GM19025 (cell line): ENCODE results near the gene PDPK1.
"Not testable (repeated sequence)": the region's sequence is repeated elsewhere in the genome, so short reads cannot be mapped to it uniquely, and the experiment has no call there.

Source experiments
- ATAC-seq: cut with Tn5 transposase; IDR thresholded peaks from one replicate; pipeline ENCODE4 v1.9.1; 2021; ENCODE audit warnings: mild to moderate bottlenecking, low read depth, moderate library complexity; ENCODE audit not compliant: unreplicated experiment

The PDPK1 gene

DNA sequence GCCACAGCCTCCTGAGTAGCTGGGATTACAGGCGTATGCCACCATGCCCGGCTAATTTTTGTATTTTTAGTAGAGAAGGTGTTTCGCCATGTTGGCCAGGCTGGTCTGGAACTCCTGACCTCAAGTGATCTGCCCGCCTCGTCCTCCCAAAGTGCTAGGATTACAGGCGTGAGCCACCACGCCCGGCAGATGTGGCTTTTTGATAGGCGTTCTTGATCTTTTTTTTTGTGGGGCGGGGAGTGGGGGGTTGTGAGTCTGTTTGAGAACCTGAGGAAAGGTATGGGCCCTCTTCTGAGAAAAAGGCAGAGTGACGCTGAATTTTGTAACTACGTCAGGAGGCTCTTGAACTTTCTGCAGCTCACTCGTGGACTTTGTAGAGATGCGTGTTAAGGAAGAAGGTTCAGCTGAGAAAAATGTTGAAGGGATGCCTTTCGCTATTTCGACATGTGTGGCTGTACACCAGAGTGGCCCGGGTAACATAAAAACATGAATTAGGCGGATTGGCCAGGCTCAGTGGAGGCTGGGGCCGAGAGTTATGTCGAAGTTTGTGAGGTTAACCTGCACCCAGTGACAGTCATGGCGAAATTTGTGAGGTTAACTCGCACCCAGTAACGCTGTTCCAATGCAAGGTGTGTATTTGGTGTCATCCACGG lies 1.5 kb downstream of the PDPK1 start:
- ATAC-seq: not testable (repeated sequence)

DNA sequence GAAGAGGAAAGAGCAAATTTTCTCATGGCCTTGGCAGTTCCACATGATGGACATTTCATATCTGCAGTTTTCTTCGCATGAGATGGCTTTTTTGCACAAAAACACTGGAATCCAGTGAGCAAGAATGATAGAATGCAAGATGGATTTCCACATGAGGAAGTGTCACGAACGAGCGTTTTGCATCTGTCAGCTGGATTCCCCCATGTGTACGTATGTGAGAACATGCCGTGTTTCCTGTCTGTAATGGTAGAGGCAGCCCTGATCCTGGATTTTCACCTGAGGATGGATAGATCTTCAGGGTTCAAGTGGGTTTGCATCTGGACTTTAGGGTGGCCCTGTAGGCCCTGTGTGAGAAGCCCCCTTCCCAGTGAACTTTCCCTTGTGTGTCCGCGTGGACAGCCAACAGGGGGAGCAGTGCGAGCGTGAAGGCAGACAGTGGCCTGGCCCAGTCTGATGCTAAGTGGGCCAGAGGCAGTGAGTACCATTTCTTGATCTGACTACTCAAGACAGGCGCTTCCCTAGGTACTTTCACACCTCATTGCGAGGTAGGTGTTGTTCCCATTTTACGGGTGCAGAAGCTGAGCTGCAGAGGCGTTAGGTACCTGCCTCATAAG lies 2.1 kb downstream of the PDPK1 start:
- not testable (repeated sequence) for ATAC-seq

DNA sequence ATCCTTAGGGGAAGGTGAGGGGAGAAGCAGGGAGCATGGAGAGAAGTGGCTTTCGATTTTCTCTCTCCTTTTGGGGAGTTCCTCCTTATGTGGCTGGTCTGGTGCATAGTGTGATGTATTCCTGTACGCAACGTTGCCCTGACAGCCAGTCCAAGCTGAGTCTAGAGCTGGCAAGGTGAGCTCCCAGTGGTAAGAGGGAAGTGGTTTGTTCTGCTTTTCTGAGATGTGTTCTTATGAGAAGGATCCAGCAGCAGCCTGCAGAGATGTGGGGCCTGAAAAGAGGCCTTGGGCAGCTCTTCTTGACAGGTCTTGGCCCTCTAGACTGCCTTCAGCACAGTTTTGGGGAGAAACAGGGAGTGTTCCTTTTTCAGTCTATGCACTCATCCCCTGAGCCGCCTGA lies 3.1 kb downstream of the PDPK1 start:
- not testable (repeated sequence) for ATAC-seq

DNA sequence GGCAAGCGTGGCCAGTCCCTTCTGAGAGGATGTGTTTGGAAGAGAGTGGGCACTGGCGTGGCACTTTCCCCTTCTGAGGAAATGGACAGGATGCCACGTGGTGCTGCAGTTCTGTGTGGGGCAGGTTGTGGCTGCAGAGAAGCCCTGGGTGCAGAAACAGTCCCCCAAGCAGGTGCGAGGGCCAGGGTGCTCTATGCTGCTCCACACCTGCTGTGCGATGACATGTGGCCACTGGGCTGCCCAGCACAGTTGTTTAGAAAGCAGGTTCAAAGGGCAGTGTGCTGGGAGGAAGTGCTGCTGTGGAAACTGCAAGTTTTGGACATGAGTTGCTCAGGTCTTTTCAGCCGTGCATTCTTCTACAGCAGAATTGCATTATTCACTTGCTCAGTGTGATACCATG lies 3.6 kb downstream of the PDPK1 start:
- ATAC-seq: not testable (repeated sequence)

DNA sequence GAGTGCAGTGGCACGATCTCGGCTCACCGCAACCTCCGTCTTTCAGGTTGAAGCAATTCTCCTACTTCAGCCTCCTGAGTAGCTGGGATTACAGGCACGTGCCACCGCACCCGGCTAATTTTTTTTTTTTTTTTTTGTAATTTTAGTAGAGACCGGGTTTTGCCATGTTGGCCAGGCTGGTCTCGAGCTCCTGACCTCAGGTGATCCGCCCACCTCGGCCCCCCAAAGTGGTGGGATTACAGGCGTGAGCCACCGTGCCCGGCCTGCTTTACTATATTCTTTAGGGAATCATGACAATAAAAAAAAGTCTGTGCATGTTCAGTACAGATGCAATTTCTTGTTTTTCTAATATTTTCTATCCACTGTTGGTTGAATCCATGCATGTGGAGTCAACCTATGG lies 6.0 kb downstream of the PDPK1 start:
- ATAC-seq: not testable (repeated sequence)

DNA sequence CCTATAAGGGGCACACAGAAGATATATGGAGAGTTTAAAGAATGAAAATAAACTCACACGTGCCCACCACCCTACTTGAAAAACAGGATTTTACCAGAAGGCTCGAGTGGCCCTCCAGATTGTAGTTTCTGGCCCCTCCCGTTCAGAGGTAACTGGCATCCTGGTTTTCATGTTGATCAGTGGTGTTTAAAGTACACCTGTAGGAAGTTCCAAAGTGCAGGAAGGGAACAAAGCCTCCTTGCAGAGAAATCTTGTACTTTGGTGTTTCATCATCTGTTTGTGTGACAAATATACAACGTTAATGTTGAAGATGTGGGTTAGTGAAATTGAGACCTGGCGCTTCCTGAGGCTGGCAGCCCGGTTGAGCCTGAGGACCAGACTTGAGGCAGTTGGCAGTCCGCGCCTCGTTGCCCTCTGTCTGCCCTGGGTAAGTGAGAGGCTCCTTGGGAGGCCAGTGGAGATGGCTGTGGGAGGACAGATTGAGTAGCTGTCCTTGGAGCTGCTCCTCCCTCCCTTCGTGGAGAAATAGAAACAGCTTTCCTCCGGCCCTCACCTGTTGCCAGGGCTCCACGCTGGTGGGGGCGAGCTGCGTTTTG lies 12.6 kb downstream of the PDPK1 start:
- ATAC-seq: not testable (repeated sequence)

DNA sequence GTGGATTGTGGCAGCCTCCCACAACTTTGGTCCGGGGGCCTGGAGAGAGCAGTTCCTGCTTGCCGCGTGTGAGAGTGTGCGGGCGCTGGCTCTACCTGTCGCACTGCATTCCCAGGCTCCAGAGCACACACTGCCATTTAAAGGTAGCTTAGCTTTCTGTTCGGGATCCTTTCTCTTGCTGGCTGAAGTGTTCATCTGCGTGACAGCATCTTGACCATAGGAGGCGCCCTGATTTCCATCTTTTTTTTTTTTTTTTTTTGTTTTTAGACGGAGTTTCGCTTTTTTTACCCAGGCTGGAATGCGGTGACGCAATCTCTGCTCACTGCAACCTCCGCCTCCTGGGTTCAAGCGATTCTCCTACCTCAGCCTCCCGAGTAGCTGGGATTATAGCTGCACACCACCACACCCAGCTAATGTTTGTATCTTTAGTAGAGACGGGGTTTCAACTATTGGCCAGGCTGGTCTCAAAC lies 13.6 kb downstream of the PDPK1 start:
- not testable (repeated sequence) for ATAC-seq

DNA sequence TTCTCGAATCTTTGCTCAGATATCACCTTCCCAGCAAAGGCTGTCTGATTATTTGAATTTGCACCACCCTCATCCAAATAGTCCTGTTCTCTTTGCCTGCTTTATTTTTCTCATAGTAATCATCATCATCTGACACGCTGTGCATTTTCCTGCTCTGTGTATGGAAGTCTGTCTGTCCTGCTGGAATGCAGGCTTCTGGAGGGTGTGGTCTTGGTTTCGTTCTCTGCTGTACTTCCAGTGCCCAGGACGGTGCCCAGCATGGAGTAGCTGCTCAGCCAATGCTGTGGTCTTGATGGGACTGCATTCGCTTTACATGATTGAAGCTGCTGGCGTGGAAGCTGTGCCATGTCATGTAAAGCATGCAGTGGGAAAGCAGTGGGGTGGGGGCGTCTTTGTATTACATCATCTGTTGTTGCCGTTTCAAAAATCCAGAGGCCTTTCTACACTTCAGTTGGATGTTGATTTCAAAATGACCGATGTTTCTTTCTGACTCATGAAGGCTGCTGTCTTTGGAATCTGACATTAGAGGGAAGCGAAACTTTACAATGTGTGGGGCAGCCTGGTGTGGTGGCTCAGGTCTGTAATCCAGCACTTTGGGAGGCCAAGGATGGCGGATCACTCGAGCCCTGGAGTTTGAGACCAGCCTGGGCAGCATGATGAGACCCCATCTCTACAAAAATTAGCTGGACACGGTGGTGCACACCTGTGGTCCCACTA lies 17.0 kb downstream of the PDPK1 start:
- ATAC-seq: not testable (repeated sequence)

DNA sequence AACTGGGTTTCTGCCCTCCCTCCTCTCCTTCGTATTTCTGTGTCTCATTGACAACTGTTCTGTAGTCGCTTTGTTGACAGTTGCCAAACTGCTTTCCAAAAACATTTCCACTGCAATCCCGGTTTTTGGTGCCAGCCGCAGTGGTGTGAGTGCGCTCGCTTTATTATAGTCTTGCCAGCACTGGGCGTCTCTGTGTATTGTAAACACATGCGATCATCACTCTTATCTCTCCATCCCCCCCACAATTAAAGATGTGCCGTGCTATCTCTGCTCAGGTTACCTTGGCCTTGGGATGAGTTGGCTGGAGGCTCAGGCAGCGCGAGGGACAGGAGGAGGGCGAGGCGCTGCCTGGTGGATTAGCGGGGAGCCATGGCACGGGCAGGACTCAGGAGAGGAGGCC lies 19.3 kb downstream of the PDPK1 start:
- ATAC-seq: not testable (repeated sequence)

DNA sequence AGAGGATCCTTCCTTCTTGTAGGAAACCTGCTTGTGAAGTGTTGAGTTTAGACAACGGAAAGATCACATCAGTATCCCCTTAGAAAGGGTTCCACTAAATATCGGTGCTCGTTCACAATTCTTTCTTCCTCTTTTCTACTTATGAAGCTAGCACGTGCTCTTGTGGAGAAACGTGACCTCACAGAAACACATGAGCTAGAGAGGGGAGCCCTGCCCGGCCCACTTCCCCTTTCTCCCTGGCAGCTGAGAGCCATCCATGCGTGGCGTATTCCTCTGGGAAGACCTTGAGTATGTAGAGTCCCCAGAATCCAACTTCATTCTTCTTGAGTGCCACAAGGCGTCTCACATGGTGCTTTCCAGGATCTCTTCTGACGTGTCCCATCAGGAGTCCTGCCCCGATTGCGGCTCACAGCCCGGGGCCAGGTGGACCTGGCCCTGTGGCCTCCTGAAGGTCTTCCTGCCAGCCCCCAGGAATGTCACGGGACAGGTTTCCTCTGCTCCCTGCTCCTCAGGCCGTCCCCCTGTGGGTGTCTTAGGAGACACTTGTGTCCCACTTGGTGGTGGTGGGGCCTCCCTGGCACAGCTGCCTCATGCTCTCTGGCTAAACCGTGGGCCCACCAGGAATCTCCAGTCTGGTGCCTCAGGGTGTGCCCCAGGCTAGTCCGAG lies 22.4 kb downstream of the PDPK1 start:
- not testable (repeated sequence) for ATAC-seq

DNA sequence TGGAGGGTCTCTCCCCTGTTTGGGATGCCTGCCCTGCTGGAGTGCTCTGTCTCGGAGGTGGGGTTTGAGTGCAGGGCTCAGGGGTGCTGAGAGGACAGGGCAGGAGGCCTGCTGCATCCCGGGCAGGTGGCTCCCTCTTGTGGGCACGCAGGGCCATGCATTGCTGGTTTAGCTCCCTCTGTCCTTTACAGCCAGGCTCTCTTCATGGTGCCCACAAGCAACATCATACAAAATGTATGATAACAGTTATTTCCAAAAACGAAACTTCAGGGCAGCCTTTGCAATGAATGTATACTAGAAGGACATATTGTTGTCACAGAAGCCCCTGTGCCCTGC lies 22.9 kb downstream of the PDPK1 start:
- not testable (repeated sequence) for ATAC-seq

DNA sequence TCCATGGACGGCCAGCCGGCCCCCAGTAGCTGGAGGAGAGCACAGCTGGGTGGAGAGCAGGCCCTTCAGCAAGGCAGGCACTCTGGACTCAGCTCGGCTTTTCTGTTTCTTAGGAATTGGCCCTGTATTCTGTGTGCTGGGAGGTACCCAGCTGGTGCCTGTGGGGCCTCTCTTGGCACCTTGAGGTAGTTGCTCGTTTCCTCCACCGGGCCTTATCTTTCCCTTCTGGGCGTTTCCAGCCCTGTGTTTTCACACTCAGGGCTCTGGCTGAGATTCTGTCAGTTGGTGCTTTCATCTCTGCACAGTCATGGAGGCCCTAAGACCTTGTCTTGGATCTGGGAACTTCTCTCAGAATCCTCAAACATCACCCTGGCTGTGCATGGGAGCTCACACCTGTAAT lies 29.7 kb downstream of the PDPK1 start:
- not testable (repeated sequence) for ATAC-seq

DNA sequence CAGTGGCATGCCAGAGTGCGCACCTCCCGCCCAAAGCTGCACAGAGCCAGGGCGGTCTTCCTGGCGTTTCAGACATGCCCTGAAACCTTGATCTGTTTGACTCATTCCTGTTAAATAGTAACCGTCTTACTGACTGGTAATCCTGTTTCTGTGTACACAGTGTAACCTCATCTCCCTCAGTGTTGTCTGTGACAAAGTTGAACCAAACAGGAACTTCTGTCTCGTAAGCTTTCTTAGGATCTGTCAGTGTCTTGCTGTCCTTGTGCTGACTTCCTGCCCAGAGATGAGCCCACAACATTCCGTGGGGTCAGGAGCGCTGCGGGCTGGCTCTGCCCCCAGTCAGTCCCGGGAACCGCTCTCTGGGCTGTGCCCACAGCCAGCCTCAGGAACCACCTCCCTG lies 30.8 kb downstream of the PDPK1 start:
- ATAC-seq: not testable (repeated sequence)

DNA sequence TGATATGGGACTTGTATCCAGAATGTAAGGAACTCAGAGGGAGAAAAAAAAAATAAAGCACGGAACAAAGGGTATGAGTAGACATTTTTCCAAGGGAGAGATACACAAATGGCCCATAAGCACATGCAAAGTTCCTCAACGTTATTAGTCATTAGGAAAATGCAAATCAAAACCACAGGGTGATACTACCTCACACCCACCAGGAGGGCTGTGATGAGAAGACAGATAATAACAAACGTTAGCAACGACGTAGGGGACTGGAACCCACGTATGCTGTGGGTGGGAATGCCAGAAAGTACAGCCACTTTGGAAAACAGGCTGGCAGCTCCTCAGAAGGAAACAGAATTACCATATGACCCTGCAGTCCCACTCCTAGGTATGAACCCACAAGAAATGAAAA lies 34.9 kb downstream of the PDPK1 start:
- not testable (repeated sequence) for ATAC-seq

DNA sequence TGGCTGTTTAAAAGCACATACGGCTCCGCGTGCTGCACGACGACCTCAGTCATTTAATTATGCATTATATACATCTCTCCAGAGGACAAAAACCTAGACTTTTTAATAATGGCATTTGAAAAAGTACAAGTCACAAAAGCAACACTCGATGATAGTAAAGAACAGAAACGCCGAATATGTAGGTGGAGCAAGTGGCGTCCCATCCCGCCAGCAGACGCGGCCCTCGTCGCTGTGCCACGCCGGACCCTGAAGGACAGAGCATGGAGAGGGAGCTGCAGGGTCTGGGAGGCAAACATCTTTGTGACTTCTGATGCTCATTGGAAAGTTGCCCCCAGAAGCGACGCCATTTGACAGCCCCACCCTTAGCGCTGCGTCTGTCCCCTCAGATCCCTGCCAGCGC lies 38.0 kb downstream of the PDPK1 start:
- ATAC-seq: not testable (repeated sequence)

DNA sequence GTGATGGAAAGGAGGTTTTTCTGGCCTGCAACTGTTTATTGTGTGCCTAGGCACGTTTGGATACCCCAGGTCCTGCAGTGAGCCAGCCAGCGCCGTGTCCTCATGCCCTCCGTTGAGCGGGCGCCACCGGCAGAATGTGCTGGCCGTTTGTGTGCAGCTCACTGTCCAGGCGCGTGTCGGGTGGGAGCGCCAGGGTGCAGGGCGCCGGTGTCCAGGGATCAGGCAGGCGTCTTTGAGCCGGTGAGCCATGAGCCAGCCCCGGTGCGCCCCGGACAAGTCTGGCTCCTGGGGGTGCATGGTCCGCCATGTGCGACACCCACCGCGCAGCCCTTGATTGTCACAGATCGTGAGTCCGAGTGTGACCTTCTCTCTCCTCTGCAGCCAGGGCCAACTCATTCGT lies 39.2 kb downstream of the PDPK1 start:
- ATAC-seq: not testable (repeated sequence)

DNA sequence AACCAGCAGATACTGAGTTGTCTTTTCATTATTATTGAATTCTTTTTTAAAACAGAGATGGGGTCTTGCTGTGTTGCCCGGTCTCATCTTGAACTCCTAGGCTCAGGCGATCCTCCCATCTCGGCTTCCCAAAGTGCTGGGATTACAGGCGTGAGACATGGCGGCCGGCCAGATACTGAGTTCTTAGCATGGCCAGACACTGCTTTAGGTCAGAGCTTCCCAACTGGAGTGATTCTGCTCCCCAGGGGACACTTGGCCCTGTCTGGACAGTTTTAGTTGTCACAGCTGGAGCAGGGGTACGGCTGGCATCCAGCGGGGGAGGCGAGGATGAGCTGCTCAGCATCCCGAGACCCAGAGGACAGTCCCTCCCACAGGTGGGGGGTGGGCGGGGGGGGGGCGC lies 41.1 kb downstream of the PDPK1 start:
- ATAC-seq: not testable (repeated sequence)

DNA sequence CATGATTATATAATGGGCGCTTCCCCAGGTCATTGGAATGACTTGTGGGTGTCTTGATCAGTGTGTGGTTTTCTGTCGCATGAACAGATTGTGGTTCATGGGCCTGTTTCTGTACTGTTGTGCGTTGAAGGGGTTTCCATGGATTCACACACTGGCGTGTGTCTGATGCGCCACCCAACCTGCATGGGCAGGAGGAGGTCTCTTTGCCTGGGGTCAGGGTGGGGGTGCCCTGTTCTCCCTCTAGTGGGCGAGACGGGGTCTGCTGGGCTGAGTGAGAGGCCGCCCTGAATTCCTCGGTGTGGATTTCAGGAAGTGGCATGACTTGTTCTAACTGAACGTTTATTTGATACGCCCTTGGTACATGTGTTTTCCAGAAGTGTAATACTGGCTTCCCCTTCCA lies 42.3 kb downstream of the PDPK1 start:
- ATAC-seq: not testable (repeated sequence)

DNA sequence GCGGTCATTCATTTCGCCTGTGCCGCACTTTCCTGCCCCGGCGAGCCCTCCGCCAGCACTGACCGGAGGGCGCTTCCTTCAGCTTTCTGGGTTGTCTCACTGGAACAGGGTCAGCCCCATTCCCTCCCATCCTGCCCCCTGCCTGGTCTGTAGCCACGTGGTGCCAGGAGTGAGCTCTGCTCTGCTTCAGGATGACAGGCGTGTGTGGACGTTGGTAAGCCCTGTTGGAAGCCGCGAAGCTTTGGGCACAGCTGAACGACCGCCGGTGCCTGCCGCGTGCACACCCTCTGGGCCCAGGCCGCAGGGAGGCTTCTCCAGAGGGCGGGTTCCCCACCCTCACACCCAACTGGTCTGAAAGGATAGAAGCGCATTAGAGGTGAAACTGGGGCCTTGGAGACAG lies 43.0 kb downstream of the PDPK1 start:
- ATAC-seq: not testable (repeated sequence)

DNA sequence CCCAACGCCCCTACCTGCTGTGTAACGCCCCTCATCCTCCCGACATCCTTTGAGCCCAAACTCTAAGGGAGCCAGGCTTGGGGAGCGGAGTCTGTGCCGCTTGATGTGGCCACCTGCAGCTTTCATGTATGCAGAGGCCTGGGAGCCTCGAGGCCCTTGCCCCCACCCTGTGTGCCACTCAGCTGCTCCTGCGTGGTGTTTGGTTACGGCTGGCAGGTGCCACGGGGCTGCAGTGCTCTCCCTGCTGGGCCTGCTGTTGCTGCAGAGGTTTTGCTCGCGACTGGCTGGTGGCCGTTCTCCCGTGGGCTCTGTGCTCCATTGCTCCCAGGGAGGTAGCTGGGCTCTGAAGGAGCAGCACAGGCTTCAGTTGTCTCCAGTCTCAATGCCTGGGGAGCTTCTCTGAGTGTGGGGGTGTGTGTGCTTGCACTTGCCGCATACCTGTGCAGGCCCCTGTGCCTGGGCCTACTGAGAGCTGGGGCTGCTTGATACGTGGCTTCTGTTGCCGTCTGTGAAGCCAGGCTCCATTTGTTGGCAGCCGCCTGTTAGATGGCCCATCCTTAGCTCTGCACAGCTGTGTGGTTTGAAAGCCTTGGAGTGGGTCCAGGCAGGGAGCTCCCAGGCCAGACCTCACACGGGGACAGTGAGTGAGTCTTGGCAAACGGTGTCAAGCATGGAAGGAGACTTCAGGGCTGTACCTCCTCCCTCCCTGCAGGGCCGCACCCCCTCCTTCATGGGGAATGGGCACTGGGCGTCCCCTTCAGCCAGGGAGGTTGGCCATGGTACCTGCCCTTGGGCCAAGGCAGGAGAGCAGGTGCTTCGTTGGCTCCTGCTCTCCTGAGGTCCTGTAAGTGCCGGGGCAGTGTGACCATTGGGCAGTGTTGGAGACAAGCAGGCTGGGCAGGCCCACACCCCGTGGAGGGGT lies 47.2 kb downstream of the PDPK1 start:
- ATAC-seq: no peak
